ENCODE data around the gene IFT57. TPM values are rescaled to one million over a fixed set of nuclear protein-coding genes. Genes with fewer than 3 reads are reported as not detected.

The IFT57 gene
- total and polyA plus RNA-seq, 2 experiments from 2014 or later: 28.6 to 49.0 TPM

- Histone ChIP-seq H4K20me1 (replicated peaks; ENCODE audit: insufficient read depth) (no peaks in the 10 kb centered on the region), H3K79me2 (replicated peaks; ENCODE audit: insufficient read depth) (no peaks in the 10 kb centered on the region), H3K36me3 (ENCODE audit: insufficient read depth) (no peaks in the 10 kb centered on the region), H3K27me3 (ENCODE audit: insufficient read depth) (no peaks in the 10 kb centered on the region), H3K4me3 (no peak overlapping the region), H3F3A (replicated peaks; ENCODE audit: low read depth) (no peaks in the 10 kb centered on the region), H2AFZ (peak overlapping the region; percentile 59; the same call in 1 of the 2 replicates), H3K9me2 (ENCODE audit: insufficient read depth) (peaks cover 5% of the 10 kb centered on the region; the same call in 1 of the 2 replicates), H3K4me2 (no peak overlapping the region), H3K27ac (ENCODE audit: low read depth) (no peak overlapping the region), H3K4me1 (ENCODE audit: insufficient read depth) (0 out of 2 replicates have a peak, but pooled peaks cover 3% of the 10 kb centered on the region)
- no peaks in the 10 kb centered on the region for H3K36me3 Mint-ChIP-seq (ENCODE audit: low read depth)
- H3K4me1 Mint-ChIP-seq: peaks cover 20% of the 10 kb centered on the region
- DNase-seq (ENCODE audit: low spot score) (no peak), ATAC-seq (no peak)
- H3K27me3 Mint-ChIP-seq (ENCODE audit: insufficient read depth, low read depth, poor library complexity): peaks cover 4% of the 10 kb centered on the region
- TF ChIP-seq POLR2AphosphoS5 (IDR thresholded peaks at IDR 0.05; ENCODE audit: low read depth) (no peak), CTCF (conservative IDR thresholded peaks at IDR 0.05; ENCODE audit: low read depth in 2 of 2) (no peak), EZH2 (IDR thresholded peaks at IDR 0.05; ENCODE audit: low read depth, unreplicated experiment) (no peak), JUNB (IDR thresholded peaks at IDR 0.05; ENCODE audit: unreplicated experiment) (no peak), ZNF462 (CRISPR knock-in tag; IDR thresholded peaks at IDR 0.05) (no peak)
- TF ChIP-seq, protein P1, sequence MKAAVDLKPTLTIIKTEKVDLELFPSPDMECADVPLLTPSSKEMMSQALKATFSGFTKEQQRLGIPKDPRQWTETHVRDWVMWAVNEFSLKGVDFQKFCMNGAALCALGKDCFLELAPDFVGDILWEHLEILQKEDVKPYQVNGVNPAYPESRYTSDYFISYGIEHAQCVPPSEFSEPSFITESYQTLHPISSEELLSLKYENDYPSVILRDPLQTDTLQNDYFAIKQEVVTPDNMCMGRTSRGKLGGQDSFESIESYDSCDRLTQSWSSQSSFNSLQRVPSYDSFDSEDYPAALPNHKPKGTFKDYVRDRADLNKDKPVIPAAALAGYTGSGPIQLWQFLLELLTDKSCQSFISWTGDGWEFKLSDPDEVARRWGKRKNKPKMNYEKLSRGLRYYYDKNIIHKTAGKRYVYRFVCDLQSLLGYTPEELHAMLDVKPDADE (IDR thresholded peaks at IDR 0.05): no peak
- TF ChIP-seq, protein P2, sequence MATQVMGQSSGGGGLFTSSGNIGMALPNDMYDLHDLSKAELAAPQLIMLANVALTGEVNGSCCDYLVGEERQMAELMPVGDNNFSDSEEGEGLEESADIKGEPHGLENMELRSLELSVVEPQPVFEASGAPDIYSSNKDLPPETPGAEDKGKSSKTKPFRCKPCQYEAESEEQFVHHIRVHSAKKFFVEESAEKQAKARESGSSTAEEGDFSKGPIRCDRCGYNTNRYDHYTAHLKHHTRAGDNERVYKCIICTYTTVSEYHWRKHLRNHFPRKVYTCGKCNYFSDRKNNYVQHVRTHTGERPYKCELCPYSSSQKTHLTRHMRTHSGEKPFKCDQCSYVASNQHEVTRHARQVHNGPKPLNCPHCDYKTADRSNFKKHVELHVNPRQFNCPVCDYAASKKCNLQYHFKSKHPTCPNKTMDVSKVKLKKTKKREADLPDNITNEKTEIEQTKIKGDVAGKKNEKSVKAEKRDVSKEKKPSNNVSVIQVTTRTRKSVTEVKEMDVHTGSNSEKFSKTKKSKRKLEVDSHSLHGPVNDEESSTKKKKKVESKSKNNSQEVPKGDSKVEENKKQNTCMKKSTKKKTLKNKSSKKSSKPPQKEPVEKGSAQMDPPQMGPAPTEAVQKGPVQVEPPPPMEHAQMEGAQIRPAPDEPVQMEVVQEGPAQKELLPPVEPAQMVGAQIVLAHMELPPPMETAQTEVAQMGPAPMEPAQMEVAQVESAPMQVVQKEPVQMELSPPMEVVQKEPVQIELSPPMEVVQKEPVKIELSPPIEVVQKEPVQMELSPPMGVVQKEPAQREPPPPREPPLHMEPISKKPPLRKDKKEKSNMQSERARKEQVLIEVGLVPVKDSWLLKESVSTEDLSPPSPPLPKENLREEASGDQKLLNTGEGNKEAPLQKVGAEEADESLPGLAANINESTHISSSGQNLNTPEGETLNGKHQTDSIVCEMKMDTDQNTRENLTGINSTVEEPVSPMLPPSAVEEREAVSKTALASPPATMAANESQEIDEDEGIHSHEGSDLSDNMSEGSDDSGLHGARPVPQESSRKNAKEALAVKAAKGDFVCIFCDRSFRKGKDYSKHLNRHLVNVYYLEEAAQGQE (IDR thresholded peaks at IDR 0.05; ENCODE audit: unreplicated experiment): no peak
- H3K27ac Mint-ChIP-seq: no peak overlapping the region
- H3K4me3 Mint-ChIP-seq: no peak overlapping the region
- no peaks in the 10 kb centered on the region; the same call in 1 of the 3 replicates for H3K9me3 Mint-ChIP-seq
Measured at GRCh38 chr3:108122276-108122675, 99.9 kb downstream of the IFT57 start.

All from GM23338 (cell line).